Esophagus muscularis mucosa (tissue), 4 donors: ENCODE data around the gene GRIK4. TPM values are rescaled to one million over a fixed set of nuclear protein-coding genes. Genes with fewer than 3 reads are reported as not detected.

ENCODE experiments used
- DNase-seq: peaks from one replicate; pipeline ENCODE4 v3.0.0-alpha.2; 2017; ENCODE audit errors: extremely low spot score
- H3K27ac ChIP-seq, 4 donors: fragments of 200-600 bp; sonication (generic); replicated peaks in 1 of 4; 1 replicate in 3 of 4; 2 replicates in 1 of 4; pipeline ENCODE4 v1.5.1; 2016 to 2019; ENCODE audit warnings: mild to moderate bottlenecking in 1 of 4
- H3K27me3 ChIP-seq, 4 donors: fragments of 200-600 bp; sonication (generic); one replicate each; pipeline versions ENCODE4 v1.5.1 to v1.6.0; 2016 to 2019
- H3K36me3 ChIP-seq, 4 donors: fragments of 200-600 bp; sonication (generic); one replicate each; pipeline ENCODE4 v1.5.1; 2016 to 2019
- H3K4me1 ChIP-seq, 4 donors: fragments of 200-600 bp; sonication (generic); one replicate each; pipeline ENCODE4 v1.5.1; 2016 to 2019
- H3K4me3 ChIP-seq, 4 donors: fragments of 200-600 bp; sonication (generic); 1 replicate in 2 of 4; 2 replicates in 2 of 4; pipeline ENCODE4 v1.5.1; 2016 to 2019; ENCODE audit warnings: mild to moderate bottlenecking in 4 of 4, moderate library complexity in 1 of 4
- H3K9me3 ChIP-seq, 4 donors: fragments of 200-600 bp; sonication (generic); 1 replicate in 3 of 4; 2 replicates in 1 of 4; pipeline ENCODE4 v1.5.1; 2016 to 2019
- EP300 ChIP-seq: sonication (generic); formaldehyde crosslinking; IDR thresholded peaks from one replicate; pipeline ENCODE4 v1.6.1; 2017; ENCODE audit warnings: antibody characterized with exemption
- POLR2A ChIP-seq: fragments of 450-650 bp; IDR thresholded peaks from one replicate; pipeline ENCODE4 v1.6.1; 2017; ENCODE audit warnings: antibody characterized with exemption, moderate library complexity, mild to moderate bottlenecking, low read depth
- POLR2AphosphoS5 ChIP-seq, 2 donors: sonication (generic); formaldehyde crosslinking; IDR thresholded peaks; one replicate each; pipeline ENCODE4 v1.6.1; 2017; ENCODE audit warnings: antibody characterized with exemption in 2 of 2
- WGBS: methylation state at CpG from one replicate; pipeline ENCODE4 v1.1.5; 2018; 5-methylcytosine and 5-hydroxymethylcytosine counted together
- intact Hi-C: fragments of 100-400 bp; cut with DNase I; formaldehyde crosslinking; loops from one replicate; pipeline ENCODE4 v1.15.1; 2023
- total RNA-seq, 4 donors: library from RNA; depleted of rRNA; stranded (reverse); fragments of >200 nt; gene quantifications; one replicate each; pipeline versions ENCODE4 v1.1.0 to v1.2.1, GENCODE V29; 2016
- TF ChIP-seq, protein P1 (sequence below), 3 experiments: fragments of 200-600 bp in 2 of 3; fragments of 450-650 bp in 1 of 3; sonication (generic) in 2 of 3; IDR thresholded peaks; one replicate each; pipeline ENCODE4 v1.5.1; 2017 to 2019; ENCODE audit warnings: antibody characterized with exemption in 3 of 3, mild to moderate bottlenecking in 2 of 3, moderate library complexity in 1 of 3

The GRIK4 gene
- total RNA-seq, 4 donors from 2014 or later, result 0.13 to 0.83 (median 0.43) TPM

- Histone ChIP-seq H3K27me3 (peaks cover 0 to 25% (median 0%) of the 10 kb centered on the region in 4 donors), H3K36me3 (no peaks in the 10 kb centered on the region), H3K27ac (no peak overlapping the region), H3K4me1 (peaks cover 0 to 16% (median 12%) of the 10 kb centered on the region in 4 donors), H3K9me3 (peaks cover 0 to 29% (median 20%) of the 10 kb centered on the region in 4 donors), H3K4me3 (no peak overlapping the region)
- no peak for DNase-seq
- intact Hi-C loops, result no loop called here
- WGBS, result 53% methylated on average over 12 of the region's 13 CpGs
- TF ChIP-seq, protein P1, sequence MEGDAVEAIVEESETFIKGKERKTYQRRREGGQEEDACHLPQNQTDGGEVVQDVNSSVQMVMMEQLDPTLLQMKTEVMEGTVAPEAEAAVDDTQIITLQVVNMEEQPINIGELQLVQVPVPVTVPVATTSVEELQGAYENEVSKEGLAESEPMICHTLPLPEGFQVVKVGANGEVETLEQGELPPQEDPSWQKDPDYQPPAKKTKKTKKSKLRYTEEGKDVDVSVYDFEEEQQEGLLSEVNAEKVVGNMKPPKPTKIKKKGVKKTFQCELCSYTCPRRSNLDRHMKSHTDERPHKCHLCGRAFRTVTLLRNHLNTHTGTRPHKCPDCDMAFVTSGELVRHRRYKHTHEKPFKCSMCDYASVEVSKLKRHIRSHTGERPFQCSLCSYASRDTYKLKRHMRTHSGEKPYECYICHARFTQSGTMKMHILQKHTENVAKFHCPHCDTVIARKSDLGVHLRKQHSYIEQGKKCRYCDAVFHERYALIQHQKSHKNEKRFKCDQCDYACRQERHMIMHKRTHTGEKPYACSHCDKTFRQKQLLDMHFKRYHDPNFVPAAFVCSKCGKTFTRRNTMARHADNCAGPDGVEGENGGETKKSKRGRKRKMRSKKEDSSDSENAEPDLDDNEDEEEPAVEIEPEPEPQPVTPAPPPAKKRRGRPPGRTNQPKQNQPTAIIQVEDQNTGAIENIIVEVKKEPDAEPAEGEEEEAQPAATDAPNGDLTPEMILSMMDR (IDR thresholded peaks at IDR 0.05), result no peak
Observed at GRCh38 chr11:120710354-120711131, 199.0 kb downstream of the GRIK4 start.

DNA sequence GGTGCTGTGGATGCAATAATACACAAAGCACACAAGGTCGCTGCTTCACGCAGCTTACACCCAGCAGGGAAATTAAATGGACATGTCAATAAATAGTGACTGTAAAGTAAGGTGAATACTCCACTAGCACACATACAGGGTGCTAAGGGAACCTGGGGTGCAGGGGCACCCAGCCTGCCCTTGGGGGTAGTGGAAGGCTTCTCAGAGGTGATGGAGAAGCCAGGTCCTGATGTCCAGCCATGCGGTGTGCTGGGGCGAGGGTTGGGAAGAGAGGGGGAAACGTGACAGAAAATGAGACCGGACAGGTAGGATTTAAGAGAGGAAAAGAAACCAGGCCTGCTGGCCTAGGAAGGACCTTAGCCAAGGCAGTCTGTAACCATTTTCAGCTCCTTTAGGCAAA is 200.5 kb downstream of the GRIK4 start:
- Histone ChIP-seq H3K4me3 (no peak overlapping the region), H3K4me1 (peaks cover 0 to 16% (median 12%) of the 10 kb centered on the region in 4 donors), H3K27me3 (peaks cover 0 to 29% (median 0%) of the 10 kb centered on the region in 4 donors), H3K36me3 (no peaks in the 10 kb centered on the region), H3K9me3 (peaks cover 0 to 16% (median 12%) of the 10 kb centered on the region in 4 donors), H3K27ac (no peak overlapping the region)
- intact Hi-C loops, result no loop called here
- WGBS, result 95% methylated on average over 6 of the region's 6 CpGs
- DNase-seq, result no peak
- no peak for TF ChIP-seq EP300
- TF ChIP-seq, protein P1 (IDR thresholded peaks at IDR 0.05), result no peak
- TF ChIP-seq POLR2A, result no peak
- no peak for TF ChIP-seq POLR2AphosphoS5 (IDR thresholded peaks at IDR 0.05)

DNA sequence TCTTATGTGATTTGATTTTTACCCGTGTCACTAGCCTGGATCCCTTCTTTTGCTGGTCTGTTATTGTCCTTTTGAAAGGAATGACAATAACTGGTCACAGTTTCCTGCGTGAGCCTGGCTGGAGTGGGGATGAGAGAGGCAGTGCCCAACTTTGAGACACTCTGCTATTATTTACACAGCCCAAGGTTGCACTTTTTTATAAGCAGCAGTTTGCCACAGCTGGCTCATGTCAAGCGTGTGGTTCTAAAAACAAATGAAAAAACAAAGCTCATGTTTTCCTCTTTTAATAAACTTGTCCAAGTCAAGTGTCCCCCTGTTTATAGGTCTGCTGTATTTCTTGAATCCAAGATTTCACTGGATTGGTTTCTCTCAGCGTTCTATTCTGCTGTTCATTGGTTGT is 201.3 kb downstream of the GRIK4 start:
- WGBS, result 92% methylated on average over 4 of the region's 4 CpGs

GRCh38 chr11:120713296-120713695 is 201.7 kb downstream of the GRIK4 start:
- DNase-seq, result no peak
- H3K27me3 ChIP-seq, result peaks cover 0 to 22% (median 0%) of the 10 kb centered on the region in 4 donors
- H3K27ac ChIP-seq, result no peak overlapping the region
- intact Hi-C loops, result no loop called here
- TF ChIP-seq POLR2A (no peak), POLR2AphosphoS5 (IDR thresholded peaks at IDR 0.05) (no peak), EP300 (no peak)
- TF ChIP-seq, protein P1 (IDR thresholded peaks at IDR 0.05), result no peak
- no peak overlapping the region for H3K4me3 ChIP-seq
- H3K9me3 ChIP-seq, result peaks cover 0 to 4% (median 0%) of the 10 kb centered on the region in 4 donors
- peaks cover 0 to 16% (median 12%) of the 10 kb centered on the region in 4 donors for H3K4me1 ChIP-seq
- WGBS, result 76% methylated on average over 5 of the region's 5 CpGs
- no peaks in the 10 kb centered on the region for H3K36me3 ChIP-seq

More for the DNA sequence above, 201.3 kb downstream of the GRIK4 start:
- H3K27me3 ChIP-seq, result peaks cover 0 to 25% (median 0%) of the 10 kb centered on the region in 4 donors
- intact Hi-C loops, result no loop called here
- TF ChIP-seq, protein P1 (IDR thresholded peaks at IDR 0.05), result no peak
- TF ChIP-seq POLR2A, result no peak
- TF ChIP-seq EP300, result no peak
- TF ChIP-seq POLR2AphosphoS5 (IDR thresholded peaks at IDR 0.05), result no peak
- no peak for DNase-seq
- H3K27ac ChIP-seq, result no peak overlapping the region
- H3K36me3 ChIP-seq, result no peaks in the 10 kb centered on the region
- H3K4me1 ChIP-seq, result peaks cover 0 to 16% (median 12%) of the 10 kb centered on the region in 4 donors
- H3K9me3 ChIP-seq, result peaks cover 0 to 8% (median 3%) of the 10 kb centered on the region in 4 donors
- H3K4me3 ChIP-seq, result no peak overlapping the region
